GM12892 (cell line): ENCODE measurements around the gene ARMC9.

Experiments
- DNase-seq: peaks from one replicate; pipeline ENCODE4 v3.0.0; 2011; ENCODE audit not compliant: insufficient read length
- FAIRE-seq: peaks from 2 replicates; lab custom pipeline; 2011; peaks lifted over from hg19 to GRCh38; lab: Jason Lieb, UNC
- POLR2A ChIP-seq: IDR thresholded peaks from 2 replicates; pipeline ENCODE4 v1.6.1; 2011; ENCODE audit warnings: low read depth, low read length, control low read depth
- POLR2AphosphoS5 ChIP-seq: IDR thresholded peaks from 2 replicates; pipeline ENCODE4 v1.6.1; 2011; ENCODE audit warnings: low read depth, low read length, control low read depth
- TAF1 ChIP-seq: IDR thresholded peaks from 2 replicates; pipeline ENCODE4 v1.6.1; 2011; ENCODE audit warnings: low read depth, mild to moderate bottlenecking, control low read depth, low read length, borderline replicate concordance

The ARMC9 gene

DNA sequence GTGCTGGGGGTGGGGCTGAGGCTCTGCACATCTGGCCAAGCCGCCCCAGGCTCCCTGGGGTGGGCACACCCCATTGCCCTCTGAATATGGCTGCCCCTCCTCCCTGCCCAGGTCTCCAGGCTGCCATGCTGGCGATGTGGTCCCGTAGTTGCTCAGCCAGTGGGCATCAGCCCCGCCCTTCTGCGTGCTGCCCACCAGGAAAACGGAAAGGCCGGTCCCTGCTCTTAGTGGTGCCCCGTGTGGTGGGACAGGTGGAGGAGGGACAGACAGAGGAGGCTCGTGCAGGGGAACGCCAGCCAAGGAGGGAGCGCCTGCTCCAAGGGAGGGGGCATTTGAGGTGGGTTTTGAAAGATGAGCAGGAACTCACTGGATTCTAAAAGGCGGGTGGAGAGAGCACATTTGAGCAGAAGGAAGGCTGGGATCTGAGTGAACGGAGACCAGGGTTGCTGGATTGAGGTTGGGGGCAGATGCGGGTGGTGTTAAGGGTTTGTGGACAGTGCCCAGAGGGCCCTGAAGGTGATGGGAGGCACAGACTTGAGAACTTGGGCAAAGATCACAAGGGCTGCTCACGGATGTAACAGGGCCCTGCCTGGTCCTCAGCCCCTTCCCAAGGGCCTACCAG, 190.4 kb downstream of the ARMC9 start:
- TF ChIP-seq POLR2A (no peak), TAF1 (no peak), POLR2AphosphoS5 (no peak)
- FAIRE-seq, result no peak
- no peak for DNase-seq

DNA sequence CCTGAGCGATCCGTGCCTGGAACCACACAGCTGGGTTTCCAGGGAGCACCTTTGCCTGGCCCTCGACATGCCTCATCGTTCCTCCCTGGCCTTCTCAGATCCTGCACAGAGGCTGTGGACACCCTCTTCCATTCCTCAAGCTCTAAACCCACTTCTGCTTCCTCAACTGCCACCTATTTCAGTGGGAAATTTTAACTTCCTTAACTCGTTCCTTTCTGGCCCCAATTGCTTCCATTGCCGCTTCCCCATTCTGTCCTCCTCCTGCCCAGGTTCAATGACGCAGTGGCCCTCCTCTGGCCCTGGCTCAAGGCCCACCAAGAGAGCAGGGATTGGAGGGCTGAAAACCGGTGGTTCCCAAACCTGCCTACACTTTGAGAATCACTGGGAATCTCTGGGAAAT, 192.2 kb downstream of the ARMC9 start:
- TF ChIP-seq POLR2A, result no peak
- no peak for TF ChIP-seq TAF1
- no peak for TF ChIP-seq POLR2AphosphoS5
- FAIRE-seq (no peak), DNase-seq (no peak)

DNA sequence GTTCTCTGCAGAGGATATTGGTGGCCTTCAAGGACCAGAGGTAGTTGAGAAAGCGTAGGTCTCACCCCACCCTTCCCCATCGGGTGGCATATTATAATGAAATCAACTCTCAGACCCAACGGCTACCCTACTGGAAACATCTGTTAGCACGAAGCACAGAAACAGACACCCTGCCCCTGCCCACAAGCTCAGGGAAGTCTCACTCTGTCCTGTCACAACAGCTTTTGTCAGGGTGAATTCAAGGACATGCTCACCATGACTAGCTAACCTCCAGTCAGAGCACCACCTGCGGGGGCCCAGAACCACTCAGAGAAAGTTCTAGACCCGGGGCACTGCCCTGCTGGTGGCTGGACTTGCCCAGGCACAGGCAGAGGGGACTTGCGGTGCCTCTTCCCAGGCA, 193.6 kb downstream of the ARMC9 start:
- TF ChIP-seq TAF1, result no peak
- no peak for TF ChIP-seq POLR2AphosphoS5
- no peak for TF ChIP-seq POLR2A
- DNase-seq, result no peak
- FAIRE-seq, result peak; percentile 83

DNA sequence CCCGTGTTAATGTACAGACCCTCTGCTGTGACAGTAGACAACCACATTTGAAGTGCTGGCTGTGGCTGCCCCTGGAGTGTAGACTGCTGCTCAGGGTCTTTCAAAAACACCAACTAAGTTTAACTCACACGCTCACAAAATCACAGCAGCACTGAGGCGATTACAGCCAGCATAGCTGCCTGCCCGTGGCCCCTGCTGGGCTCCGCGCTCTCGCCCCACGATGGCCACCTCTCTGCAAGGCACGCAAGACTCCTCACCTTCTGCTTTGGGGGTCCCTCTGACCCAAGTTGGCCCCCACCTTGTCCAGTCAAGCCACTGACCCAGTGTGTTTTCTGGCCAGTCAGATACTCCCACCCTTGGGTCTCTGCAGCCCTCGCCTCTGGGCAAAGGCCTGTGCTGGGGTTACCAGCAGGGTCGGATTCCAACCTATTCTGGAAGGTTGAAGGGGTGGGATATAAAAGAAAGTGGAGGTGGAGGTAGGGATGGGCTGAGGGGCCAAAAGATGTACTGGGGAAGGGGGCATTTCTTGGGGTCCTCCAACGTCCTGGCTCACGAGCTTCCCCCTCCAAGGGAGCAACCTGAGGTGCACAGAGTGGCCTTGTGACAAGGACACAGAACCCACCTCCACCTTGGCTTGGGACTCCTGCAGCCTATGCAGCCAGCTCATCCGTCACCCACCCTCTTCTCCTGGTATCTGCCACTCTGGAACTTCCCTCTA, 194.2 kb downstream of the ARMC9 start:
- DNase-seq, result no peak
- no peak for FAIRE-seq
- no peak for TF ChIP-seq TAF1
- no peak for TF ChIP-seq POLR2A
- no peak for TF ChIP-seq POLR2AphosphoS5

DNA sequence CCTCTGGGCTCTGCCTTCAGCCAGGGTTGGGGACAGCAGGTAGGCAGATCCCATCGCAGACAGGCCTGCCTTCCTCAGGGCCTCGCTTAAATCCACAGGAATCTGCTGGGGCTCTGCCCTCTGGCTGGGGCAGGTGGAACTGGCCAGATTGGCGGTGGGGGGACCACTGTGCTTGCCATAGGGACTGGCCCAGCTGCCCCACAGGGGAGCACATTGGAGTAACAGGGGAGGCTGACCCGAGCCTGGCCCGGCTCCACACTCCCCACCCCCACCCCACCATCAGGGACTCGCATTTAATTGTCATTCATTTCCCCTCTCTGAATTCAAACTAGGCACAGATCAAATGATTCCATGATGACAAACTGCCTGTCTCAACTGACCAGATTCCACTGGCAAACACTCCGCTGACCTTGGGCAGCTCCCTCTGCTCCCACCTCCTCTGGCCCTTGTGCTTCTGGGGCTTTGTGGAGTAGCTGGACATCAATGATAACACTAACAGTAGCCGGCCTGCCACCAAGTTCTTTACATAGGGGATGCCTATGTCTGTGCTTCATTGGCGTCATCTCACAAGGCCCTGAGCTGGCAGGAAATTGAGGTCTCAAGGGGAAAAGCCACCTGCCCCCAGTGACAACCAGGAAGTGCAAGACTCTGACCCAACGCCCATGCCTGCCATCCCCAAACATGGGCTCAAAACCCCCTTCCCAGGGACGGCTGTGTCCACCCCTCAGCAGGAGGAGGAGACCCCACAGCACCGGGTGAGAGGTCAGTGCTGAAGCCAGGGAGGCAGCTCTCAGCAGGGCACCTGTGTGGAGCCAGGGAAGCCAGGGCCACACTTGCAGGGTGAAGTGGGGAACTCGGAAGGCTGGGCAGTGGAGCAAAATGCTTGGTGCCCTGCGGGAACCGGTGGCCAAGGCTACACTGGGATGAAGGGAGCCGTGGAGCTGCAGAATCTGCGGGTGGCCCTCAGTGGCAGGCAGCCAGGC, 195.0 kb downstream of the ARMC9 start:
- peak; percentile 74 for DNase-seq
- TF ChIP-seq POLR2A (peak; percentile 66), POLR2AphosphoS5 (peak; percentile 35), TAF1 (no peak; the same call in 1 of the 2 replicates)
- FAIRE-seq, result no peak

DNA sequence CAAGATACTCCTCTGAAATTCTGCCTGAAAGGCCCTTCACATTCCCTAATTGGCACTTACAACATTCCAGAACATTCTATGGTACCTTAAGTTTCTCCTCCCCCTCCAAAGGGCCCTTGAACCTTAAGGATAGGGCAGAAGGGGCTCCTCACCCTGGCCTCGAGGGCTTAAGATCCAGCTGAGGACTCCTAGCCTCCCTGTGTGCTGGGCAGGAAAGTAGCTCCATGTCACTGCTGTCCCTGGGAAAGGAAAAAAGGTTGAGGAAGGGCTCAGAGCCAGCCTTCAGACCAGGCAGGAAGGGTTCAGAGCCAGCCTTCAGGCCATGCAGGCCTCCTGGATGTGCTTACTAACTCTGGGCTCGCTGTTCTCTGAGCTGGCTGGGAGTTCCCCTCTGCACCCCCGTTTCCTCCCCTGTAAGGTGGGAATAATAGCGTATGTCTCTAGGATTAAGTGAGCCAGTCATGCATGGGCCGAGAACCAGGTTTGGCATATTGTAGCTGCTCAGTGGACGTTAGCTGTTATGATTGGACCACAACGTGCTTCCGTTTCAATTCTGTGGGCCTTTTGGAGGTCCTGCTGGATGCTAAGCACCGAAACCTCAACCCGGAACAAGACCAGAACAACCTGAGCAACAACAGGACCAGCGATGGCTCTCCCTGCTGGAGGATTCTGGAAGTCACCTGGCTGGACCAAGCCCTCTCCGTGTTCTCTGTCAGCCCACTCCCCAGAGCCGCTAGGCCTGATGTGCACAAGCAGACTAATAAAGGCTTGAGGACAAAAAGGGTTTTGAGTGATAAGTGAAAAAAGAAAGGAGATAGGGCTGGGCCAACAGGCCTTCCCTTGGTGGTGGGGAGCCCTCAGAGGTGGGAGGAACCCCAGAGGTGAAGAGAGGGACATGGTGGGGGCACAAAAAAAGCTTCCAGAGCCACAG, 196.0 kb downstream of the ARMC9 start:
- peak; percentile 80 for DNase-seq
- TF ChIP-seq TAF1 (peak; percentile 76; the same call in 1 of the 2 replicates), POLR2A (peak; percentile 78; the same call in 1 of the 2 replicates), POLR2AphosphoS5 (peak; percentile 73)
- peak; percentile 100 for FAIRE-seq

DNA sequence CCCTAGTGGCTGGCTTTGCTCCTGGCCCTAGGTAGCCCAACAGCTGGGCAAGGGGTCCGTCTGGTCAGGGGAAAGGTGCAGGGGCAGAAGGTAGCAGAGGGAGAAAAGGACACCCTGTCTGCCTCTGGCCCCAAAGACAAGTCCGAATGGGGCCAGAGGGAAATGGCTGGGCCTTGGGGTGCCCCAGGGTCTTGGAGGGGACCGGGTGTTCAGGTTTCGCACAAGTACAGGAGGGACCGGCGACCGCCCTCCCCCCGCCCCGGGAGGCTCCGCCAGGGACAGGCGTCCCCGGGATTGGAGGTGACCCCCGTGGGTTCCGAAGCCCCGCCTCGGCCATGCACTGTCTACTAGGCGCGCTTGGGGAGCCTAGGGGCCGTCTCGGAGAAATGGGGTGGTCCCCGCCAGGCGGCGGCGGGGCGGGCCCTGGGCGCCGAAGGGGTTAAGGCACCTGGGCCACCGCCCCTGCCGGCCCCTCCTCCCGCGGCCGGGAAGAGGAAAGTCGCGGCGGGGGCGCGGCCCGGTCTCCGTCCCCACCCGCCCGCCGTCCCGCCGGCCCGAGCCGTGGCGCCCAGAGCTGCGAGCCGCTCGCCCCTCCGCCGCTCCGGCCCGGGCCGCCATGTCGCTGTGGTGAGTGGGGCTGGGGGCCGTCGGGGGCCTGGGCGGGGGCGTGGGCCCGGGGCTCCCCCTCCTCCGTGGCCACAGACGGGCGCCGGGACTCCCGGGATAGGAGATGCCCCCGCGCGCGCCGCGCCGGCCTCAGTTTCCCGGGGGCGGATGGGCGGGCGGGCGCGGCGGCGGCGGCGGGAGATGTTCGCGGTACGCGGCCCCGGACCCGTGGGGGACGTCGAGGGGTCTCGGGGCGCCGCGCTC, 197.0 kb downstream of the ARMC9 start, which contains the start of gene B3GNT7:
B3GNT7 (plus strand) TSS at position 523 of the 870 bp plus-strand sequence; CDS start at position 617, 94 bp downstream.
- FAIRE-seq, result peak; percentile 56
- peak; percentile 77 for DNase-seq
- TF ChIP-seq POLR2AphosphoS5 (no peak), POLR2A (no peak), TAF1 (no peak)

DNA sequence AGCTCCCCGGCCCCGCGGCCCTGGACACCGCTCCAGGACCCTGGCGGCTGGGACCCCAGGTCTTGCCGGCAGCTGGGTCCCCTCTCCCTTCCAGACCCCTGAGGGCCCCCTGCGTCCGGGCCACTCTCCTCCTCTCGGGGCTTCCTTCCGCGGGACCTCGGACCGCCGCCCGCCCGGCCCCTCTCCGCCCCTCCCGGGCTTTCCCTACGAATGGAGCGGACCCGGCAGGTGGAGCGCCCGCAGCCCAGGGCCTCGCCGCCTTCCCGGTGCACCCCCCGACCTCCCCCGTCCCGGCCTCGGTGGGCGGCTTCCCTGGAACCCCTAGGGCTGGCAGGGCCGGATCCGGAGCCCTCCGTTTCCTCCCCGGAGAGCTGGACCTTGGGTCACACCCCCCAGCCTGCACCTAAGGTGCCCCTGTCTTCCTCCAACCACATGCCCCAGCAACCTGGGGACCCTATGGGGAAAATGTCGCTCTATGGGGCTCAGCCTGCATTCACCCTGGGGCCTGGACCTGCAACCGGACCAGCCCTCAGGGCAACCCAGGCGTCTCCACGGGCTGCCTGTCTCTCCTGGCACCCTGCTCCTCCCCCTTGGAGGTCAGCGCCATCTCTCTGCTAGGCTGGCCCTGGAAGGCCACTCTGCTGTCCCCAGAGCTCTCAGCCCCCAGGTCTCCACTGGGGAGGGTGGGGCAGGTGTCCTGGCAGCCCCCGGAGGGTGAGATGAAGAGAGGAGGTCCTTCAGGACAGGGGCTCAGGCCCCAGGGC, 197.8 kb downstream of the ARMC9 start:
- DNase-seq (no peak), FAIRE-seq (no peak)
- TF ChIP-seq POLR2AphosphoS5 (no peak), POLR2A (no peak), TAF1 (no peak)

DNA sequence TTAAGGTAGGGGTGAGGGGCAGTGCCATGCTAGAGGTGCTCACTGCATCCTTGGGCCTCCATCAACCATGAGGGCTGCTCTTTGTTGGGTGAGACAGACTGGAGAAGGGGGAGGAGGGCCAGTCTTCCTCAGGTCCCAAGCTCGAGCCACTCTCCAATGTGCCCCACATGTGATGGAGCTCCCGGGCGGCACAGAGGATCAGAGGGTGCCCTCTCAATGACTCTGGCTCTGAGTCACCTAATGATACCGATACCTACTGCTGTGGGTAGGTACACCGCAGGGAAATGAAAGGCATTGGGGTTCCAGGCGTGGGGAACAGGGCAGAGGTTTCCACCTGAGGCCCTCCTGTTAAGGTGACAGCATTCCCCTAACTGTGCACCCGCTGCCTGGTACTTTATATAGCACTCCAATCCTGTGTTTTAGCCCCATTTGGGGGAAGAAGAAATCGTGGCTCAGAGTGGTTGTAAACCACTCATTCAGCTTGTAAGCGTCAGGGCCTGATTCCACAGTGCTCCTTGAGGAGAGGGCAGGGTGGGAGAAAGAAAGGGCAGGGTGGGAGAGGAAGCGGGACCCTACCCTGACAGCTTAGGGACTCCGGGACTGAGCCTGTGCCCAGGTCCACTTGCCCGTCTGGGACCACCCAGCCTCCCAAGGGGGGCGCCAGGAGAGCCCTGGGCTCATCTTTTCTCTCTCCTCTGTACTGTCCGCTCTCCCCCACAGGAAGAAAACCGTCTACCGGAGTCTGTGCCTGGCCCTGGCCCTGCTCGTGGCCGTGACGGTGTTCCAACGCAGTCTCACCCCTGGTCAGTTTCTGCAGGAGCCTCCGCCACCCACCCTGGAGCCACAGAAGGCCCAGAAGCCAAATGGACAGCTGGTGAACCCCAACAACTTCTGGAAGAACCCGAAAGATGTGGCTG, 198.8 kb downstream of the ARMC9 start:
- DNase-seq (no peak), FAIRE-seq (no peak)
- TF ChIP-seq POLR2A, result no peak
- no peak for TF ChIP-seq TAF1
- TF ChIP-seq POLR2AphosphoS5, result no peak
